H9 (cell line): ENCODE results near the gene HSD11B1. TPM values are rescaled to one million over a fixed set of nuclear protein-coding genes. Genes with fewer than 3 reads are reported as not detected.

Experiments
- DNase-seq: peaks from one replicate; pipeline ENCODE4 v3.0.0-alpha.2; 2017
- H2AFZ ChIP-seq: one replicate; pipeline ENCODE4 v1.6.1; 2013; ENCODE audit warnings: mild to moderate bottlenecking, low read length, control low read depth, moderate library complexity
- H2AK5ac ChIP-seq: 2 replicates; pipeline ENCODE4 v1.6.1; 2013; ENCODE audit warnings: low read length, control low read depth, mixed read lengths; ENCODE audit not compliant: insufficient read length
- H2BK120ac ChIP-seq: one replicate; pipeline ENCODE4 v1.6.1; 2013; ENCODE audit warnings: low read depth, mild to moderate bottlenecking, low read length, control low read depth, inconsistent platforms; ENCODE audit not compliant: poor library complexity, severe bottlenecking
- H2BK12ac ChIP-seq: 2 replicates; pipeline ENCODE4 v1.6.1; 2013; ENCODE audit warnings: low read length, control low read depth, mixed read lengths, low read depth; ENCODE audit not compliant: insufficient read length
- H2BK15ac ChIP-seq: 2 replicates; pipeline ENCODE4 v1.6.1; 2013; ENCODE audit warnings: low read depth, low read length, control low read depth
- H2BK20ac ChIP-seq: one replicate; pipeline ENCODE4 v1.6.1; 2013; ENCODE audit warnings: low read depth, mild to moderate bottlenecking, low read length, control low read depth, inconsistent platforms; ENCODE audit not compliant: poor library complexity, severe bottlenecking
- H2BK5ac ChIP-seq: 2 replicates; pipeline ENCODE4 v1.6.1; 2013; ENCODE audit warnings: low read length, control low read depth, mixed read lengths; ENCODE audit not compliant: insufficient read length
- H3K14ac ChIP-seq: 2 replicates; pipeline ENCODE4 v1.6.1; 2013; ENCODE audit warnings: low read length, control low read depth; ENCODE audit not compliant: insufficient read depth
- H3K18ac ChIP-seq: 2 replicates; pipeline ENCODE4 v1.6.1; 2013; ENCODE audit warnings: low read depth, mild to moderate bottlenecking, mixed read lengths, low read length, control low read depth; ENCODE audit not compliant: insufficient read length
- H3K23ac ChIP-seq: 2 replicates; pipeline ENCODE4 v1.6.1; 2013; ENCODE audit warnings: low read length, control low read depth, mixed read lengths, low read depth; ENCODE audit not compliant: insufficient read length
- H3K23me2 ChIP-seq: 2 replicates; pipeline ENCODE4 v1.6.1; 2013; ENCODE audit warnings: low read depth, mild to moderate bottlenecking, mixed read lengths, low read length, control low read depth; ENCODE audit not compliant: insufficient read length, poor library complexity, severe bottlenecking
- H3K27ac ChIP-seq: 2 replicates; pipeline ENCODE4 v1.5.1; 2013; ENCODE audit warnings: low read length, control low read depth, mixed read lengths, low read depth; ENCODE audit not compliant: insufficient read length
- H3K27me3 ChIP-seq: 2 replicates; pipeline ENCODE4 v1.6.1; 2013; ENCODE audit warnings: low read length, control low read depth, inconsistent platforms; ENCODE audit not compliant: insufficient read depth
- H3K4ac ChIP-seq: 2 replicates; pipeline ENCODE4 v1.6.1; 2013; ENCODE audit warnings: low read depth, mild to moderate bottlenecking, control low read depth, inconsistent platforms, low read length, moderate library complexity
- H3K4me1 ChIP-seq: 2 replicates; pipeline ENCODE4 v1.6.1; 2013; ENCODE audit warnings: low read length, control low read depth, inconsistent platforms; ENCODE audit not compliant: insufficient read depth
- H3K4me2 ChIP-seq: 2 replicates; pipeline ENCODE4 v1.6.1; 2013; ENCODE audit warnings: low read length, control low read depth, mixed read lengths; ENCODE audit not compliant: insufficient read length, insufficient read depth
- H3K56ac ChIP-seq: 2 replicates; pipeline ENCODE4 v1.6.1; 2013; ENCODE audit warnings: low read depth, mild to moderate bottlenecking, mixed read lengths, low read length, control low read depth; ENCODE audit not compliant: insufficient read length
- H3K79me1 ChIP-seq: 2 replicates; pipeline ENCODE4 v1.6.1; 2013; ENCODE audit warnings: low read depth, mild to moderate bottlenecking, moderate library complexity, low read length, control low read depth, inconsistent platforms; ENCODE audit not compliant: insufficient read depth, poor library complexity, severe bottlenecking
- H3K79me2 ChIP-seq: 2 replicates; pipeline ENCODE4 v1.6.1; 2013; ENCODE audit warnings: low read length, control low read depth, inconsistent platforms; ENCODE audit not compliant: insufficient read depth
- H3K9ac ChIP-seq: 2 replicates; pipeline ENCODE4 v1.6.1; 2013; ENCODE audit warnings: low read length, control low read depth, mixed read lengths; ENCODE audit not compliant: insufficient read length; ENCODE audit errors: extremely low read depth
- H3K9me3 ChIP-seq: one replicate; pipeline ENCODE4 v1.6.1; 2013; ENCODE audit warnings: low read depth, low read length, inconsistent platforms; ENCODE audit not compliant: control insufficient read depth
- H3T11ph ChIP-seq: one replicate; pipeline ENCODE4 v1.6.1; 2013; ENCODE audit warnings: mild to moderate bottlenecking, low read length, control low read depth, inconsistent platforms
- H4K20me1 ChIP-seq: one replicate; pipeline ENCODE4 v1.6.1; 2013; ENCODE audit not compliant: control insufficient read depth, insufficient read length, insufficient read depth
- H4K5ac ChIP-seq: 2 replicates; pipeline ENCODE4 v1.6.1; 2013; ENCODE audit warnings: low read depth, mild to moderate bottlenecking, mixed read lengths, low read length, control low read depth; ENCODE audit not compliant: insufficient read length
- H4K8ac ChIP-seq: replicated peaks from 2 replicates; pipeline ENCODE4 v1.6.1; 2013; ENCODE audit warnings: low read length, control low read depth, mixed read lengths, low read depth; ENCODE audit not compliant: insufficient read length
- H4K91ac ChIP-seq: 2 replicates; pipeline ENCODE4 v1.6.1; 2013; ENCODE audit warnings: low read depth, mild to moderate bottlenecking, moderate library complexity, mixed read lengths, low read length, control low read depth; ENCODE audit not compliant: insufficient read length
- H3K27ac Mint-ChIP-seq, 3 experiments: 2 replicates in 2 of 3; 3 replicates in 1 of 3; pipeline ENCODE4 v1.8.0; 2020 to 2021; ENCODE audit warnings: mixed read lengths in 3 of 3, mild to moderate bottlenecking in 1 of 3, moderate library complexity in 1 of 3
- H3K27me3 Mint-ChIP-seq: 2 replicates; pipeline ENCODE4 v1.8.0; 2021; ENCODE audit warnings: low read depth, mild to moderate bottlenecking, moderate library complexity, mixed read lengths
- H3K36me3 Mint-ChIP-seq, 3 experiments: 2 replicates in 2 of 3; 3 replicates in 1 of 3; pipeline ENCODE4 v1.8.0; 2020 to 2021; ENCODE audit warnings: low read depth in 3 of 3, mixed read lengths in 3 of 3; ENCODE audit not compliant: insufficient read depth in 1 of 3
- H3K4me1 Mint-ChIP-seq, 2 experiments: 2 replicates each; pipeline ENCODE4 v1.8.0; 2020; ENCODE audit warnings: mixed read lengths in 2 of 2
- H3K4me3 Mint-ChIP-seq, 2 experiments: 2 replicates in 1 of 2; 3 replicates in 1 of 2; pipeline ENCODE4 v1.8.0; 2020 to 2021; ENCODE audit warnings: mild to moderate bottlenecking in 2 of 2, mixed read lengths in 2 of 2, moderate library complexity in 1 of 2
- H3K9me3 Mint-ChIP-seq, 2 experiments: 2 replicates in 1 of 2; 3 replicates in 1 of 2; pipeline ENCODE4 v1.8.0; 2020; ENCODE audit warnings: mild to moderate bottlenecking in 2 of 2, mixed read lengths in 2 of 2, moderate library complexity in 1 of 2
- WGBS: extraction: QIAGEN DNeasy Blood & Tissue Kit; methylation state at CpG from one replicate; pipeline ENCODE4 v1.1.7; 2013; ENCODE audit warnings: missing lambda C conversion rate, low lambda C conversion rate, mixed read lengths; ENCODE audit not compliant: insufficient read length; ENCODE audit errors: extremely low coverage; 5-methylcytosine and 5-hydroxymethylcytosine counted together
- total RNA-seq: library from RNA; stranded (reverse); gene quantifications from 2 replicates; pipeline ENCODE4 v1.2.1, GENCODE V29; 2021
- TF ChIP-seq, protein P1 (sequence below): fragments of 200-600 bp; sonication (generic); conservative IDR thresholded peaks from 3 replicates; pipeline ENCODE4 v1.8.0; 2021; ENCODE audit warnings: antibody characterized with exemption, mild to moderate bottlenecking

Gene HSD11B1
- total RNA-seq, 1 experiment from 2014 or later = not detected

DNA sequence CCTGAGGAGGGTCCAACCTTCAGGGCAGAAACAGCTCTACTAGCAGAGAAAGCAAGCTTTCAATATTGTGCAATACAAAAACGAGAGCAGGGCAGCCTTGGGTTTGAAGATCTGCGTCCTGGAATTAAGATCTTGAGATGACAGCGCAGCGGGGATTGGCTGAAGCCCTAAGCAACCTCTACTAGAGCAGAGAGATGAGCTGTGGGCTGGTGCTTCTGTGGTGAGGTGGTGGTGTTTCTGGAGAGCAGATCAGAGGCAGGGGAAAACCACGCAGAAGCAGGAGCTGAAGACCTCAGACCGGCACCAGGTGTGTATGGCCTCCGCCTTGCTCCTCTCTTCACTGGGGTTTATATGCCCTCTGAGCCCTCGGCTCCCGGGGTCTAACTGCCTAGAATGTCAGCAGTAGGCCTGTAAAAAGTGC is 63.7 kb downstream of the HSD11B1 start:
- Histone ChIP-seq H3K9me3 (no peaks in the 10 kb centered on the region), H3K27me3 (no peaks in the 10 kb centered on the region), H4K91ac (no peak overlapping the region), H2BK20ac (no peak overlapping the region), H3K79me2 (no peaks in the 10 kb centered on the region), H3K14ac (no peak overlapping the region), H4K8ac (no peak overlapping the region), H2BK12ac (no peak overlapping the region), H3T11ph (no peak overlapping the region), H3K9ac (no peak overlapping the region), H2AFZ (no peak overlapping the region), H3K4ac (no peak overlapping the region), H4K5ac (no peak overlapping the region), H4K20me1 (peaks cover 3% of the 10 kb centered on the region), H3K23ac (no peak overlapping the region), H3K56ac (no peak overlapping the region), H2BK120ac (no peak overlapping the region), H3K4me2 (no peak overlapping the region), H2BK15ac (no peak overlapping the region), H3K4me1 (no peaks in the 10 kb centered on the region), H3K27ac (no peak overlapping the region), H2AK5ac (no peak overlapping the region), H2BK5ac (no peak overlapping the region), H3K23me2 (no peaks in the 10 kb centered on the region), H3K79me1 (no peaks in the 10 kb centered on the region), H3K18ac (no peak overlapping the region)
- DNase-seq = no peak
- Mint-ChIP-seq H3K4me3 (no peak overlapping the region), H3K27me3 (peaks cover 3% of the 10 kb centered on the region; the same call in 1 of the 2 replicates), H3K36me3 (no peaks in the 10 kb centered on the region; a peak in 1 of 7 replicates), H3K4me1 (peaks cover 0 to 6% of the 10 kb centered on the region in 2 experiments; a peak in 1 of 4 replicates), H3K9me3 (no peaks in the 10 kb centered on the region; a peak in 1 of 5 replicates), H3K27ac (no peak overlapping the region)
- no CpG with 5 or more reads among the region's 9 CpGs for WGBS
- TF ChIP-seq, protein P1, sequence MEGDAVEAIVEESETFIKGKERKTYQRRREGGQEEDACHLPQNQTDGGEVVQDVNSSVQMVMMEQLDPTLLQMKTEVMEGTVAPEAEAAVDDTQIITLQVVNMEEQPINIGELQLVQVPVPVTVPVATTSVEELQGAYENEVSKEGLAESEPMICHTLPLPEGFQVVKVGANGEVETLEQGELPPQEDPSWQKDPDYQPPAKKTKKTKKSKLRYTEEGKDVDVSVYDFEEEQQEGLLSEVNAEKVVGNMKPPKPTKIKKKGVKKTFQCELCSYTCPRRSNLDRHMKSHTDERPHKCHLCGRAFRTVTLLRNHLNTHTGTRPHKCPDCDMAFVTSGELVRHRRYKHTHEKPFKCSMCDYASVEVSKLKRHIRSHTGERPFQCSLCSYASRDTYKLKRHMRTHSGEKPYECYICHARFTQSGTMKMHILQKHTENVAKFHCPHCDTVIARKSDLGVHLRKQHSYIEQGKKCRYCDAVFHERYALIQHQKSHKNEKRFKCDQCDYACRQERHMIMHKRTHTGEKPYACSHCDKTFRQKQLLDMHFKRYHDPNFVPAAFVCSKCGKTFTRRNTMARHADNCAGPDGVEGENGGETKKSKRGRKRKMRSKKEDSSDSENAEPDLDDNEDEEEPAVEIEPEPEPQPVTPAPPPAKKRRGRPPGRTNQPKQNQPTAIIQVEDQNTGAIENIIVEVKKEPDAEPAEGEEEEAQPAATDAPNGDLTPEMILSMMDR = no peak
